HL-60 (cell line): ENCODE measurements around the gene DMGDH.

Source experiments
- DNase-seq, 2 experiments: peaks; one replicate each; pipeline ENCODE4 v3.0.0-alpha.2; 2010 to 2020; ENCODE audit warnings: low read depth in 1 of 2, low spot score in 1 of 2
- H3K27ac ChIP-seq: fragments of 250-450 bp; sonication (Bioruptor Pico); replicated peaks from 2 replicates; pipeline ENCODE4 v1.5.1; 2020; ENCODE audit warnings: mild to moderate bottlenecking, moderate library complexity
- H3K27me3 ChIP-seq: fragments of 250-450 bp; sonication (Bioruptor Pico); 2 replicates; pipeline ENCODE4 v1.5.1; 2021; ENCODE audit warnings: mild to moderate bottlenecking, moderate library complexity; ENCODE audit not compliant: insufficient read depth, poor library complexity, severe bottlenecking
- H3K4me3 ChIP-seq: replicated peaks from 2 replicates; pipeline ENCODE4 v1.5.1; 2011; ENCODE audit warnings: mild to moderate bottlenecking, control low read depth, low read length; ENCODE audit not compliant: insufficient read depth
- GABPA ChIP-seq: IDR thresholded peaks from 2 replicates; pipeline ENCODE4 v1.6.1; 2012; ENCODE audit warnings: low read depth
- POLR2AphosphoS5 ChIP-seq: IDR thresholded peaks from 2 replicates; pipeline ENCODE4 v1.6.1; 2012; ENCODE audit warnings: low read depth
- SPI1 ChIP-seq: IDR thresholded peaks from 2 replicates; pipeline ENCODE4 v1.6.1; 2012; ENCODE audit warnings: low read depth, mild to moderate bottlenecking, borderline replicate concordance
- TF ChIP-seq, protein P1 (sequence below): IDR thresholded peaks from one replicate; pipeline ENCODE4 v1.5.1; 2011; ENCODE audit warnings: low read length, control low read depth, inconsistent platforms; ENCODE audit not compliant: insufficient read depth
- TF ChIP-seq, protein P2 (sequence below): IDR thresholded peaks from 2 replicates; pipeline ENCODE4 v1.6.1; 2012; ENCODE audit warnings: low read depth; ENCODE audit not compliant: insufficient replicate concordance

Gene DMGDH

GRCh38 chr5:79022771-79023170 is 46.7 kb downstream of the DMGDH start:
- Histone ChIP-seq H3K4me3 (no peak overlapping the region), H3K27me3 (no peaks in the 10 kb centered on the region), H3K27ac (no peak overlapping the region)
- TF ChIP-seq SPI1 (no peak), POLR2AphosphoS5 (no peak), GABPA (no peak)
- TF ChIP-seq, protein P1, sequence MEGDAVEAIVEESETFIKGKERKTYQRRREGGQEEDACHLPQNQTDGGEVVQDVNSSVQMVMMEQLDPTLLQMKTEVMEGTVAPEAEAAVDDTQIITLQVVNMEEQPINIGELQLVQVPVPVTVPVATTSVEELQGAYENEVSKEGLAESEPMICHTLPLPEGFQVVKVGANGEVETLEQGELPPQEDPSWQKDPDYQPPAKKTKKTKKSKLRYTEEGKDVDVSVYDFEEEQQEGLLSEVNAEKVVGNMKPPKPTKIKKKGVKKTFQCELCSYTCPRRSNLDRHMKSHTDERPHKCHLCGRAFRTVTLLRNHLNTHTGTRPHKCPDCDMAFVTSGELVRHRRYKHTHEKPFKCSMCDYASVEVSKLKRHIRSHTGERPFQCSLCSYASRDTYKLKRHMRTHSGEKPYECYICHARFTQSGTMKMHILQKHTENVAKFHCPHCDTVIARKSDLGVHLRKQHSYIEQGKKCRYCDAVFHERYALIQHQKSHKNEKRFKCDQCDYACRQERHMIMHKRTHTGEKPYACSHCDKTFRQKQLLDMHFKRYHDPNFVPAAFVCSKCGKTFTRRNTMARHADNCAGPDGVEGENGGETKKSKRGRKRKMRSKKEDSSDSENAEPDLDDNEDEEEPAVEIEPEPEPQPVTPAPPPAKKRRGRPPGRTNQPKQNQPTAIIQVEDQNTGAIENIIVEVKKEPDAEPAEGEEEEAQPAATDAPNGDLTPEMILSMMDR, result no peak
- TF ChIP-seq, protein P2, sequence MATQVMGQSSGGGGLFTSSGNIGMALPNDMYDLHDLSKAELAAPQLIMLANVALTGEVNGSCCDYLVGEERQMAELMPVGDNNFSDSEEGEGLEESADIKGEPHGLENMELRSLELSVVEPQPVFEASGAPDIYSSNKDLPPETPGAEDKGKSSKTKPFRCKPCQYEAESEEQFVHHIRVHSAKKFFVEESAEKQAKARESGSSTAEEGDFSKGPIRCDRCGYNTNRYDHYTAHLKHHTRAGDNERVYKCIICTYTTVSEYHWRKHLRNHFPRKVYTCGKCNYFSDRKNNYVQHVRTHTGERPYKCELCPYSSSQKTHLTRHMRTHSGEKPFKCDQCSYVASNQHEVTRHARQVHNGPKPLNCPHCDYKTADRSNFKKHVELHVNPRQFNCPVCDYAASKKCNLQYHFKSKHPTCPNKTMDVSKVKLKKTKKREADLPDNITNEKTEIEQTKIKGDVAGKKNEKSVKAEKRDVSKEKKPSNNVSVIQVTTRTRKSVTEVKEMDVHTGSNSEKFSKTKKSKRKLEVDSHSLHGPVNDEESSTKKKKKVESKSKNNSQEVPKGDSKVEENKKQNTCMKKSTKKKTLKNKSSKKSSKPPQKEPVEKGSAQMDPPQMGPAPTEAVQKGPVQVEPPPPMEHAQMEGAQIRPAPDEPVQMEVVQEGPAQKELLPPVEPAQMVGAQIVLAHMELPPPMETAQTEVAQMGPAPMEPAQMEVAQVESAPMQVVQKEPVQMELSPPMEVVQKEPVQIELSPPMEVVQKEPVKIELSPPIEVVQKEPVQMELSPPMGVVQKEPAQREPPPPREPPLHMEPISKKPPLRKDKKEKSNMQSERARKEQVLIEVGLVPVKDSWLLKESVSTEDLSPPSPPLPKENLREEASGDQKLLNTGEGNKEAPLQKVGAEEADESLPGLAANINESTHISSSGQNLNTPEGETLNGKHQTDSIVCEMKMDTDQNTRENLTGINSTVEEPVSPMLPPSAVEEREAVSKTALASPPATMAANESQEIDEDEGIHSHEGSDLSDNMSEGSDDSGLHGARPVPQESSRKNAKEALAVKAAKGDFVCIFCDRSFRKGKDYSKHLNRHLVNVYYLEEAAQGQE, result no peak
- DNase-seq, result no peak

DNA sequence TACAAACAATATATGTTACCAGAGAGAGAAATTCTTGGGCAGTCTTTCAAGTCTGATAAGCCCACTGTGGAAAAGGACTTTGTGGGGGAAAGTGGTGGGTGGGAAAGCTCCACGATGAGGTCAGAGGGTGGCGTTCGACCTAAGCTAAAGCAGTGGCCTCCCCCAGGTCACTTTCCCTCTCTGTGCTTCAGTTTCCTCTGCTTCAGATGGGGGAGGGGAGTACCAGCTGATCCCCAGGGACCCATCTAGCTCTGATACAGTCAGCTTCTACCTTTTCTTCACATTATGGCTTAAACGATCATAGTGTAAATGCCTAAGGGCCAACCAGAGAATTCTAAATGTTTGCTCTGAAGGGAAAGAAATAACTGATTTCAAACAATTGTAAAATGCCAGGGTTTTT is 47.7 kb downstream of the DMGDH start:
- H3K4me3 ChIP-seq, result no peak overlapping the region
- no peak for DNase-seq
- no peaks in the 10 kb centered on the region for H3K27me3 ChIP-seq
- H3K27ac ChIP-seq, result no peak overlapping the region
- TF ChIP-seq, protein P1, result no peak
- TF ChIP-seq, protein P2, result no peak
- TF ChIP-seq POLR2AphosphoS5, result no peak
- TF ChIP-seq SPI1, result no peak
- TF ChIP-seq GABPA, result no peak

GRCh38 chr5:79020861-79021561 is 48.5 kb downstream of the DMGDH start:
- Histone ChIP-seq H3K27me3 (no peaks in the 10 kb centered on the region), H3K4me3 (no peak overlapping the region), H3K27ac (no peak overlapping the region)
- TF ChIP-seq, protein P1, result peak; percentile 22
- TF ChIP-seq, protein P2, result no peak
- peak in 1 of 2 experiments; percentile 36 for DNase-seq
